Thoracic aorta (tissue), 2 donors: ENCODE data around the gene KCNK6. TPM values are rescaled to one million over a fixed set of nuclear protein-coding genes. Genes with fewer than 3 reads are reported as not detected.

ENCODE experiments used
- ATAC-seq: fragments of 150-250 bp; one replicate; pipeline ENCODE4 v1.8.0; 2017; ENCODE audit warnings: low read depth; ENCODE audit not compliant: insufficient number of reproducible peaks, low FRiP score
- DNase-seq: peaks from one replicate; pipeline ENCODE4 v3.0.0-alpha.2; 2020; ENCODE audit warnings: low spot score
- H3K27ac ChIP-seq, 2 donors: fragments of 200-600 bp; sonication (generic); 1 replicate in 1 of 2; 2 replicates in 1 of 2; pipeline ENCODE4 v1.5.1; 2016; ENCODE audit warnings: mild to moderate bottlenecking in 2 of 2, moderate library complexity in 2 of 2
- H3K27me3 ChIP-seq: fragments of 200-600 bp; sonication (generic); replicated peaks from 2 replicates; pipeline ENCODE4 v1.6.0; 2016; ENCODE audit warnings: mild to moderate bottlenecking; ENCODE audit not compliant: insufficient read depth
- H3K36me3 ChIP-seq: fragments of 200-600 bp; sonication (generic); one replicate; pipeline ENCODE4 v1.5.1; 2016
- H3K4me1 ChIP-seq, 2 donors: fragments of 200-600 bp; sonication (generic); 1 replicate in 1 of 2; 2 replicates in 1 of 2; pipeline versions ENCODE4 v1.5.1 to v1.6.0; 2016; ENCODE audit warnings: low read depth in 2 of 2, mild to moderate bottlenecking in 1 of 2; ENCODE audit not compliant: control insufficient read depth in 1 of 2
- H3K4me3 ChIP-seq: fragments of 200-600 bp; sonication (generic); 2 replicates; pipeline ENCODE4 v1.5.1; 2016; ENCODE audit warnings: mild to moderate bottlenecking
- H3K9me3 ChIP-seq: fragments of 200-600 bp; sonication (generic); 2 replicates; pipeline ENCODE4 v1.5.1; 2016
- CTCF ChIP-seq: fragments of 200-600 bp; sonication (generic); IDR thresholded peaks from one replicate; pipeline ENCODE4 v1.5.1; 2019; ENCODE audit warnings: antibody characterized with exemption
- total RNA-seq, 2 donors: library from RNA; depleted of rRNA; stranded (reverse); fragments of >200 nt; gene quantifications; one replicate each; pipeline versions ENCODE4 v1.1.0 to v1.2.3, GENCODE V29; 2016

Gene KCNK6
- total RNA-seq, 2 donors from 2014 or later, result 16.1 to 34.3 TPM

- Histone ChIP-seq H3K4me3 (peak overlapping the region; percentile 22), H3K4me1 (peaks cover 37 to 82% of the 10 kb centered on the region in 2 donors), H3K36me3 (no peaks in the 10 kb centered on the region), H3K27me3 (no peaks in the 10 kb centered on the region), H3K9me3 (no peaks in the 10 kb centered on the region), H3K27ac (peak overlapping the region; percentile 90 to 92)
- no peak for ATAC-seq
- no peak for TF ChIP-seq CTCF
- no peak for DNase-seq
Measured at GRCh38 chr19:38276942-38277517, 42.6 kb upstream of the KCNK6 start.

GRCh38 chr19:38277549-38277948, 42.1 kb upstream of the KCNK6 start:
- H3K27ac ChIP-seq, result peak overlapping the region; percentile 90 to 92
- no peaks in the 10 kb centered on the region for H3K9me3 ChIP-seq
- no peak for TF ChIP-seq CTCF
- no peaks in the 10 kb centered on the region for H3K27me3 ChIP-seq
- H3K36me3 ChIP-seq, result no peaks in the 10 kb centered on the region
- H3K4me3 ChIP-seq, result peak overlapping the region; percentile 22
- ATAC-seq, result no peak
- peaks cover 38 to 87% of the 10 kb centered on the region in 2 donors for H3K4me1 ChIP-seq
- no peak for DNase-seq

- TF ChIP-seq CTCF, result no peak
- DNase-seq, result peak; percentile 88
- Histone ChIP-seq H3K36me3 (no peaks in the 10 kb centered on the region), H3K27me3 (no peaks in the 10 kb centered on the region), H3K4me3 (peak overlapping the region; percentile 16), H3K9me3 (no peaks in the 10 kb centered on the region), H3K27ac (peak overlapping the region; percentile 90 to 92), H3K4me1 (peaks cover 40 to 93% of the 10 kb centered on the region in 2 donors)
- peak; percentile 66 for ATAC-seq
Measured at GRCh38 chr19:38277969-38278680, 41.5 kb upstream of the KCNK6 start.

GRCh38 chr19:38278751-38279150, 40.9 kb upstream of the KCNK6 start:
- H3K36me3 ChIP-seq, result no peaks in the 10 kb centered on the region
- no peaks in the 10 kb centered on the region for H3K9me3 ChIP-seq
- peaks cover 40 to 91% of the 10 kb centered on the region in 2 donors for H3K4me1 ChIP-seq
- no peak for DNase-seq
- peak overlapping the region; percentile 16 for H3K4me3 ChIP-seq
- H3K27me3 ChIP-seq, result no peaks in the 10 kb centered on the region
- no peak for ATAC-seq
- H3K27ac ChIP-seq, result peak overlapping the region; percentile 90 to 92
- TF ChIP-seq CTCF, result no peak

- Histone ChIP-seq H3K4me1 (peaks cover 29 to 76% of the 10 kb centered on the region in 2 donors), H3K27me3 (no peaks in the 10 kb centered on the region), H3K27ac (peak overlapping the region; percentile 90 to 92), H3K4me3 (no peak overlapping the region), H3K9me3 (no peaks in the 10 kb centered on the region), H3K36me3 (peaks cover 13% of the 10 kb centered on the region)
- TF ChIP-seq CTCF, result no peak
- no peak for ATAC-seq
- no peak for DNase-seq
Measured at GRCh38 chr19:38280030-38280921, 39.4 kb upstream of the KCNK6 start.
